K562 (cell line): ENCODE measurements around the gene CYP26A1. TPM values are rescaled to one million over a fixed set of nuclear protein-coding genes. Genes with fewer than 3 reads are reported as not detected.

ENCODE experiments used
- E2F6 ChIP-seq, 2 experiments: IDR thresholded peaks; 2 replicates each; pipeline ENCODE4 v1.6.1; 2011; ENCODE audit warnings: borderline replicate concordance in 1 of 2, control low read depth in 1 of 2, low read depth in 1 of 2, low read length in 1 of 2, mild to moderate bottlenecking in 1 of 2, mixed read lengths in 1 of 2, moderate library complexity in 1 of 2; ENCODE audit not compliant: insufficient read depth in 1 of 2, insufficient read length in 1 of 2, poor library complexity in 1 of 2, severe bottlenecking in 1 of 2; ENCODE audit errors: extremely low read depth in 1 of 2
- ESRRB ChIP-seq: fragments of 250-450 bp; sonication (Bioruptor Pico); IDR thresholded peaks from 2 replicates; pipeline ENCODE4 v1.5.0; 2020; ENCODE audit warnings: mild to moderate bottlenecking, moderate library complexity, borderline replicate concordance
- NBN ChIP-seq: fragments of 450-650 bp; IDR thresholded peaks from 2 replicates; pipeline ENCODE4 v1.6.1; 2016; ENCODE audit warnings: low read depth, mild to moderate bottlenecking
- NR2C2 ChIP-seq, 2 experiments: fragments of 200-800 bp in 1 of 2; sonication (Bioruptor generic) in 1 of 2; sonication (generic) in 1 of 2; formaldehyde crosslinking in 1 of 2; IDR thresholded peaks; 2 replicates each; pipeline versions ENCODE4 v1.6.1 to v1.8.0; 2016 to 2022; ENCODE audit warnings: mild to moderate bottlenecking in 1 of 2, missing compliant biosample characterization in 1 of 2, missing genetic modification characterization in 1 of 2, missing genetic modification reagents in 1 of 2
- POLR3G ChIP-seq: IDR thresholded peaks from 2 replicates; pipeline ENCODE4 v1.6.1; 2011; ENCODE audit not compliant: insufficient read length, insufficient replicate concordance; ENCODE audit errors: extremely low read depth
- REST ChIP-seq, 2 experiments: fragments of 450-650 bp; formaldehyde crosslinking in 1 of 2; IDR thresholded peaks; 2 replicates each; pipeline versions ENCODE4 v1.4.0 to v1.6.1; 2014 to 2020; ENCODE audit warnings: mild to moderate bottlenecking in 2 of 2, borderline replicate concordance in 1 of 2, low read depth in 1 of 2
- SMARCA5 ChIP-seq: fragments of 450-650 bp; IDR thresholded peaks from 2 replicates; pipeline ENCODE4 v1.6.1; 2016
- SP2 ChIP-seq: IDR thresholded peaks from 2 replicates; pipeline ENCODE4 v1.6.1; 2011; ENCODE audit warnings: mild to moderate bottlenecking, low read depth, low read length, moderate library complexity; ENCODE audit not compliant: poor library complexity, severe bottlenecking; ENCODE audit errors: extremely low read depth
- polyA plus RNA-seq, 8 experiments: library from polyadenylated mRNA; depleted of rRNA in 4 of 8; stranded (reverse) in 5 of 8; unstranded in 3 of 8; fragments of >200 nt; fragmentation: Nextera tagmentation in 2 of 8; fragmentation: Illumina TruSeq in 1 of 8; extraction: Ambion mirVana in 2 of 8; extraction: Trizol in 1 of 8; gene quantifications; 2 replicates each; pipeline versions ENCODE4 v1.2.1 to v1.2.3, GENCODE V29; 2011 to 2014; ENCODE audit warnings: inconsistent platforms in 1 of 8, missing spikeins in 1 of 8
- total RNA-seq, 7 experiments: library from RNA; depleted of rRNA in 6 of 7; stranded (reverse); fragments of >200 nt in 6 of 7; fragmentation: Illumina TruSeq in 2 of 7; extraction: Trizol in 2 of 7; gene quantifications; 2 replicates each; pipeline versions ENCODE4 v1.2.1 to v1.2.3, GENCODE V29; 2011 to 2021; ENCODE audit warnings: low replicate concordance in 1 of 7

CYP26A1 gene
- total and polyA plus RNA-seq, 9 of the 15 experiments (the other 6 are each of a cell fraction or from before 2014, with no cell fraction given), result 0.11 to 5.1 (median 1.6) TPM

GRCh38 chr10:93096901-93097300, 23.2 kb downstream of the CYP26A1 start (continued):
- TF ChIP-seq POLR3G (no peak), REST (IDR thresholded peaks at IDR 0.05; ENCODE audit: borderline replicate concordance) (no peak), REST (CRISPR knock-in tag; IDR thresholded peaks at IDR 0.05; ENCODE audit: low read depth) (no peak), E2F6 (IDR thresholded peaks at IDR 0.05; ENCODE audit: borderline replicate concordance in 1 of 2, extremely low read depth in 1 of 2, insufficient read depth in 1 of 2, insufficient read length in 1 of 2, low read depth in 1 of 2, low read length in 1 of 2, poor library complexity in 1 of 2, severe bottlenecking in 1 of 2) (no peak), NBN (no peak), NR2C2 (CRISPR knock-in tag; IDR thresholded peaks at IDR 0.05) (no peak), NR2C2 (tag; IDR thresholded peaks at IDR 0.05) (no peak), SMARCA5 (no peak), ESRRB (CRISPR knock-in tag) (no peak), SP2 (no peak)
